Measurements from ENCODE around the gene MT1F.

MT1F gene

DNA sequence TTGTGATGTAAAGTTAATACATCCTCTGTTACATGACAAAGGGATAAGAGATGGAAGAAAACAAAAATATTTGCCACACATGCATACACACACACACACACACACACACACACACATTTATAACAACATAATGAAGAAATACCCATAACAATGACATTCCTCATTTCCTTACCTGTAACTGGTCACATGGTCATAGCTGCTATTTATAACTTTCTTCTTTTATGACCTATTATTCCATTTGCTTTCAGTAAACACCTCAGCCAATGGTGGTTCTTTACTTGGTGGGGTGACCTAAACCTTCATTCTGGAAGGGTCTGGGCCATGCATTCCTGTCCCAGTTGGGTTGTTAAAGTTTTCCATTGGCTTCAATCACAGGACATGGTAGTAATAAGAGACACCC lies 44.1 kb upstream of the MT1F start:
- Histone ChIP-seq H3K9me2 (replicated peaks; ENCODE audit: insufficient read depth, low read length) (no peaks in the 10 kb centered on the region), H3K4me3 (ENCODE audit: insufficient read depth, low read length, poor library complexity, severe bottlenecking) (no peak overlapping the region), H3K27ac (ENCODE audit: low read depth, low read length) (no peak overlapping the region), H3K4me2 (ENCODE audit: low read depth, low read length, poor library complexity, severe bottlenecking) (no peak overlapping the region), H3K36me3 (ENCODE audit: low read length) (no peaks in the 10 kb centered on the region), H3K79me2 (ENCODE audit: insufficient read depth, low read length) (no peaks in the 10 kb centered on the region), H3K9ac (ENCODE audit: low read length) (no peak overlapping the region), H2AFZ (ENCODE audit: low read depth, low read length, severe bottlenecking) (no peak overlapping the region), H3K9me3 (ENCODE audit: insufficient read depth, low read length) (no peaks in the 10 kb centered on the region), H3K27me3 (ENCODE audit: low read length) (no peaks in the 10 kb centered on the region; the same call in 1 of the 2 replicates), H4K20me1 (ENCODE audit: low read depth, low read length) (no peaks in the 10 kb centered on the region), H3F3A (ENCODE audit: insufficient read depth) (no peaks in the 10 kb centered on the region)
- no peak for TF ChIP-seq EZH2phosphoT487 (conservative IDR thresholded peaks at IDR 0.05; ENCODE audit: low read length)
- TF ChIP-seq, protein P1, sequence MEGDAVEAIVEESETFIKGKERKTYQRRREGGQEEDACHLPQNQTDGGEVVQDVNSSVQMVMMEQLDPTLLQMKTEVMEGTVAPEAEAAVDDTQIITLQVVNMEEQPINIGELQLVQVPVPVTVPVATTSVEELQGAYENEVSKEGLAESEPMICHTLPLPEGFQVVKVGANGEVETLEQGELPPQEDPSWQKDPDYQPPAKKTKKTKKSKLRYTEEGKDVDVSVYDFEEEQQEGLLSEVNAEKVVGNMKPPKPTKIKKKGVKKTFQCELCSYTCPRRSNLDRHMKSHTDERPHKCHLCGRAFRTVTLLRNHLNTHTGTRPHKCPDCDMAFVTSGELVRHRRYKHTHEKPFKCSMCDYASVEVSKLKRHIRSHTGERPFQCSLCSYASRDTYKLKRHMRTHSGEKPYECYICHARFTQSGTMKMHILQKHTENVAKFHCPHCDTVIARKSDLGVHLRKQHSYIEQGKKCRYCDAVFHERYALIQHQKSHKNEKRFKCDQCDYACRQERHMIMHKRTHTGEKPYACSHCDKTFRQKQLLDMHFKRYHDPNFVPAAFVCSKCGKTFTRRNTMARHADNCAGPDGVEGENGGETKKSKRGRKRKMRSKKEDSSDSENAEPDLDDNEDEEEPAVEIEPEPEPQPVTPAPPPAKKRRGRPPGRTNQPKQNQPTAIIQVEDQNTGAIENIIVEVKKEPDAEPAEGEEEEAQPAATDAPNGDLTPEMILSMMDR (IDR thresholded peaks at IDR 0.05; ENCODE audit: insufficient read depth, low read length, poor library complexity, severe bottlenecking), result no peak

DNA sequence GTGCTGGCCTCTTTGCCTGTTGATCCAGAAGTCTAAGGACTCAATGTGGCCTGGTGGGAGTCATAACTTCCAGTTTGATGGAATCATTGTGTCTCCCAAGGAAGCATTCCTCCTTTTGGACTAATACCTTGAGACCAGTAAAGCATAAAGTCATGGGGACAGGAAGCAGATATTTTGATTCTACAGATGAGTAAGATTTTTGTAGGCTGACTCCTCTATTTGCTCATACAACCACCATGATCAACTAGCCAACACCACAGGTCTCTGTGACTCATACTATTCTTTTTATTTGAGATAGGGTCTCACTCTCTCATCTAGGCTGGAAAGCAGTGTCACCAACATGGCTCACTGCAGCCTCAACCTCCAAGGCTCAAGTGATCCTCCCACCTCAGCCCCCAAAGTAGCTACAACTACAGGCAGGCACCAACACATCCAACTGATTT lies 43.2 kb upstream of the MT1F start:
- Histone ChIP-seq H3K4me2 (ENCODE audit: low read depth, low read length, poor library complexity, severe bottlenecking) (no peak overlapping the region), H3K27ac (ENCODE audit: low read depth, low read length) (no peak overlapping the region)

DNA sequence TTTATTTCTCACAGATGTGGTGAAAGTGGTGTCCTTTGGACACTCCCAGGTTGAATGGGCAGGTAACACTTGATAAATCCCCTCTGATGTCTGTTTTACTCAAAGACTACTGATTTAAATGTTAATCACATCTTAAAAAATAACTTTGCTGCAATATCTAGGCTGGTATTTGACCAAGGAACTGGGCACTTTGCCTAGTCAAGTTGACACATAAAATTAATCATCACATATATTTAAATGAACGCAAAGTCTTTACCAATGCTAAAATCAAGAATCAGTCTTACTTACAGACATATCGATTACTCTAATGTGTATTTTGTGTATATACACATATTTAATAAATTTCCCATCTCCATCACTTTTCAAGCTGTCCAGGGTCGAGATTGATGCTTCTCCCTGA lies 42.4 kb upstream of the MT1F start:
- no peaks in the 10 kb centered on the region for H4K20me1 ChIP-seq (ENCODE audit: low read depth, low read length)
- H2AFZ ChIP-seq (ENCODE audit: low read depth, low read length, severe bottlenecking), result no peak overlapping the region
- H3F3A ChIP-seq (ENCODE audit: insufficient read depth), result no peaks in the 10 kb centered on the region
- H3K9me2 ChIP-seq (replicated peaks; ENCODE audit: insufficient read depth, low read length), result no peaks in the 10 kb centered on the region
- no peak overlapping the region for H3K4me2 ChIP-seq (ENCODE audit: low read depth, low read length, poor library complexity, severe bottlenecking)
- no peak overlapping the region for H3K9ac ChIP-seq (ENCODE audit: low read length)
- H3K27me3 ChIP-seq (ENCODE audit: low read length), result no peaks in the 10 kb centered on the region; the same call in 1 of the 2 replicates
- no peaks in the 10 kb centered on the region for H3K79me2 ChIP-seq (ENCODE audit: insufficient read depth, low read length)
- H3K9me3 ChIP-seq (ENCODE audit: insufficient read depth, low read length), result no peaks in the 10 kb centered on the region
- no peak overlapping the region for H3K27ac ChIP-seq (ENCODE audit: low read depth, low read length)
- no peaks in the 10 kb centered on the region for H3K36me3 ChIP-seq (ENCODE audit: low read length)
- H3K4me3 ChIP-seq (ENCODE audit: insufficient read depth, low read length, poor library complexity, severe bottlenecking), result no peak overlapping the region
- TF ChIP-seq EZH2phosphoT487 (conservative IDR thresholded peaks at IDR 0.05; ENCODE audit: low read length), result no peak
- TF ChIP-seq, protein P1 (IDR thresholded peaks at IDR 0.05; ENCODE audit: insufficient read depth, low read length, poor library complexity, severe bottlenecking), result no peak

More for the DNA sequence above, 43.2 kb upstream of the MT1F start:
- no peaks in the 10 kb centered on the region for H3K9me2 ChIP-seq (replicated peaks; ENCODE audit: insufficient read depth, low read length)
- no peaks in the 10 kb centered on the region; the same call in 1 of the 2 replicates for H3K27me3 ChIP-seq (ENCODE audit: low read length)
- no peaks in the 10 kb centered on the region for H3F3A ChIP-seq (ENCODE audit: insufficient read depth)
- H3K9ac ChIP-seq (ENCODE audit: low read length), result no peak overlapping the region
- H2AFZ ChIP-seq (ENCODE audit: low read depth, low read length, severe bottlenecking), result no peak overlapping the region
- H4K20me1 ChIP-seq (ENCODE audit: low read depth, low read length), result no peaks in the 10 kb centered on the region
- no peaks in the 10 kb centered on the region for H3K79me2 ChIP-seq (ENCODE audit: insufficient read depth, low read length)
- TF ChIP-seq, protein P1 (IDR thresholded peaks at IDR 0.05; ENCODE audit: insufficient read depth, low read length, poor library complexity, severe bottlenecking), result no peak
- no peak for TF ChIP-seq EZH2phosphoT487 (conservative IDR thresholded peaks at IDR 0.05; ENCODE audit: low read length)
- no peaks in the 10 kb centered on the region for H3K9me3 ChIP-seq (ENCODE audit: insufficient read depth, low read length)
- H3K36me3 ChIP-seq (ENCODE audit: low read length), result no peaks in the 10 kb centered on the region
- no peak overlapping the region for H3K4me3 ChIP-seq (ENCODE audit: insufficient read depth, low read length, poor library complexity, severe bottlenecking)
